HG03558 (cell line): ENCODE data around the gene PM20D2.
A peak's percentile ranks its signal among the peaks of the same experiment; 100 is the strongest.
"Not testable (repeated sequence)": the region's sequence is repeated elsewhere in the genome, so short reads cannot be mapped to it uniquely, and the experiment has no call there.

Source experiments
- ATAC-seq: cut with Tn5 transposase; IDR thresholded peaks from one replicate; pipeline ENCODE4 v1.9.1; 2021; ENCODE audit warnings: moderate number of reproducible peaks; ENCODE audit not compliant: unreplicated experiment; ENCODE audit errors: extremely low read depth

The PM20D2 gene, protein sequence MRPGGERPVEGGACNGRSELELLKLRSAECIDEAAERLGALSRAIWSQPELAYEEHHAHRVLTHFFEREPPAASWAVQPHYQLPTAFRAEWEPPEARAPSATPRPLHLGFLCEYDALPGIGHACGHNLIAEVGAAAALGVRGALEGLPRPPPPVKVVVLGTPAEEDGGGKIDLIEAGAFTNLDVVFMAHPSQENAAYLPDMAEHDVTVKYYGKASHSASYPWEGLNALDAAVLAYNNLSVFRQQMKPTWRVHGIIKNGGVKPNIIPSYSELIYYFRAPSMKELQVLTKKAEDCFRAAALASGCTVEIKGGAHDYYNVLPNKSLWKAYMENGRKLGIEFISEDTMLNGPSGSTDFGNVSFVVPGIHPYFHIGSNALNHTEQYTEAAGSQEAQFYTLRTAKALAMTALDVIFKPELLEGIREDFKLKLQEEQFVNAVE

DNA sequence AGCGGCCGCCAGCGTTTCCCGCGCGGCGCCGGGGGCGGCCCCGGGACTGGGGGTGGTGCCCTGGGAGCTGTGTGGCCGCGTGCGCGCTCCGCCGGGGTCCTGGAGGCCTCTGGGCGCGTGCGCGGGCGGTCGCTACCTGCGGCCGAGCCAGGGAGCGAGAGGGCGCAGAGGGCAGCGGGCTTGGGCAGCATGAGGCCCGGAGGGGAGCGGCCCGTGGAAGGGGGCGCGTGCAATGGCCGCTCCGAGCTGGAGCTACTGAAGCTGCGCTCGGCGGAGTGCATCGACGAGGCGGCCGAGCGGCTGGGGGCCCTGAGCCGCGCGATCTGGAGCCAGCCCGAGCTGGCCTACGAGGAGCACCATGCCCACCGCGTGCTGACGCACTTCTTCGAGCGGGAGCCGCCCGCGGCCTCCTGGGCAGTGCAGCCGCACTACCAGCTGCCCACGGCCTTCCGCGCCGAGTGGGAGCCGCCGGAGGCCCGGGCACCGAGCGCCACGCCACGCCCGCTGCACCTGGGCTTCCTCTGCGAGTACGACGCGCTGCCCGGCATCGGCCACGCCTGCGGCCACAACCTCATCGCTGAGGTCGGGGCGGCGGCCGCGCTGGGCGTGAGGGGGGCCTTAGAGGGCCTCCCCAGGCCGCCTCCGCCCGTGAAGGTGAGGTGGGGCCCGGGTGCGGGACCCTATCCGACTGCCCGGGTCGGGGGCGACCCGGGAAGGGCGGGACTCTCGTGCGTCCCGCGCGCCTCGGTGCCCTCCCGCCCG is at the start of gene PM20D2:
TSS of gene PM20D2 (plus strand) at position 100 of the 762 bp plus-strand sequence. CDS start at position 190, 90 bp downstream.
- peak; percentile 32 for ATAC-seq

DNA sequence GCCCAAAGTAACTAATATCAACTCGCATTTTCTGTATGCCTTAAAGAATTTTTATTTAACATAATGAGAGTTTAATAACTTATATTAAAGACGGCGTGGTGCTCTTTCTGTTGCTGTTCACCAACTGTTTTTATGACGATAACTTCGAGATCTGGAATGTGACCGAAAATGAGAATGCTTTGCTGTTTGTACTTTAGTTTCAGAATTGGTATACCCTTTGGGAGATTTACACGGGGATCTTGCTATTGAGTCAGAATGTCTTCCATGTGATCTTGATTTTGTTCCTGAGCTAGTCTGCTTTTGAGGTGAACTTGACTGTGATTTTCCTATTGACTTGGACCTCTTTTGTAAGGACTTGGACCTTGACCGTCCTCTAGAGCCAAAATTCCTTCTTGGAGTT is 47.4 kb upstream of the PM20D2 start:
- ATAC-seq, result no peak

DNA sequence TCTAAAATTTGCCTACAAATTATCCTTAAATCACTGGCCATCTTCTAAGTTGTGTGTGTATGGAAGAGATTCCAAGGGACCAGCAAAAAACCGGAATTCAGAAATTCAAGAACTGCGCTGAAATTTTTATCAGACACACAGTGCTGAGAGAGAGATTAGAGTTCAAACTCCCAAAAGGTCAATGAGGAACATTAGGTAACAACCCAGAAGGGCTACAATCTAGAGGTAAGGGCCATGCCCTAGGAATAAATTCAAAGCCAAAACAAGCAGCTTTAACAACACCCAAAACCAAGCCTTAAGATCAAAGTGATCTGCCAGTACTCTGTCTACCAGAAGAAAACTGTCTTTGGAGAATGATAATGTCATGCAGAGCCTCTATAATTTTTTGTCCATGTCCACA is 45.7 kb upstream of the PM20D2 start:
- ATAC-seq, result no peak

DNA sequence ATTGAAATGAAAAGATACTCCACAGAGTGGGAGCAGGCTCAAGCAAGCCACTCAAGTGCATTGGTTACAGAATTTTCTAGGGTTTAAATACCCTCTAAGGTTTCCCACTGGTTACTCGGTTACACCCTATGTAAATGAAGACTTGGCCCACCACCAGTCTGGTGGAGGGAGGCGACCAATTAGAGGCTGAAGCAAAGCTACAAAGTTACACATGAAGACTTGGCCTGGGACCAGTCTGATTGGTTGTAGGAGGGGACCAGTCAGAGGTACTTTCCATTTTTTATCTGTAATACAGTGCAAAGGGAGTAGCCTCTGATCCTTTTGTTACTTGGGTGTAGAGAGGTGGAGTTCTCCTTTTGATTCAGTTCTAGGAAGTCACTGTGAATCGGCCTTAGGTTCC is 35.6 kb upstream of the PM20D2 start:
- no peak for ATAC-seq

DNA sequence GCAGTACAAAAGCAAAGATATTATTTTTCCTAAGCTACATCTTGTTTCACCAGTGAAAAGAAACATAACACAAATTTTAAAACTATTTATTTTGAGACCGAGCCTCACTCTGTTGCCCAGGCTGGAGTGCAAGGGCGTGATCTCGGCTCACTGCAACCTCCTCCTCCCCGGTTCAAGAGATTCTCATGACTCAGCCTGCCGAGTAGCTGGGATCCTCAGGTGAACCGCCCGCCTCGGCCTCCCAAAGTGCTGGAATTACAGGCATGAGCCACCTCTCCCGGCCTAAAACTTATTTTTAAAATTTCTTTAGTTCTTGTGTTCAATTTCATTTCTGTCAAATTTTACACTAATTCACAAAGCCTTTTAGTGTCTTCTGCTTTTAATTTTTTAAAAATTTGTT is 33.9 kb upstream of the PM20D2 start:
- no peak for ATAC-seq

DNA sequence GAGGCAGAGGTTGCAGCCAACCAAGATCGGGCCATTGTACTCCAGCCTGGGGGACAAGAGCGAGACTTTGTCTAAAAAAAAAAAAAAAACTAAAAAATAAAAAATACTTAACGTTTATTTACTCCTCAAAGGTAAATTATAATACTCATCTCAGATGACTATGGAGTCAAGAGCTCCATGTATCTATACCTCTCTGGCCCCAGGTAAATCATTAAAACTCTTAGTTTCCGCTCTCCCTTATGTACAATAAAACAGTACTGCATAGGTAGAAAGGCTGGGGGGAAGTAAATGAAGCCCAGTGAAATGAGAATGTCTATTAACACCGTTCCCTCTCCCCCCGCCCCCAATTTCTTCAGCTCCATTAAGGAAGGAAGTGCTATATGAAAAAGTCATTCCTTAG is 29.2 kb upstream of the PM20D2 start:
- no peak for ATAC-seq

DNA sequence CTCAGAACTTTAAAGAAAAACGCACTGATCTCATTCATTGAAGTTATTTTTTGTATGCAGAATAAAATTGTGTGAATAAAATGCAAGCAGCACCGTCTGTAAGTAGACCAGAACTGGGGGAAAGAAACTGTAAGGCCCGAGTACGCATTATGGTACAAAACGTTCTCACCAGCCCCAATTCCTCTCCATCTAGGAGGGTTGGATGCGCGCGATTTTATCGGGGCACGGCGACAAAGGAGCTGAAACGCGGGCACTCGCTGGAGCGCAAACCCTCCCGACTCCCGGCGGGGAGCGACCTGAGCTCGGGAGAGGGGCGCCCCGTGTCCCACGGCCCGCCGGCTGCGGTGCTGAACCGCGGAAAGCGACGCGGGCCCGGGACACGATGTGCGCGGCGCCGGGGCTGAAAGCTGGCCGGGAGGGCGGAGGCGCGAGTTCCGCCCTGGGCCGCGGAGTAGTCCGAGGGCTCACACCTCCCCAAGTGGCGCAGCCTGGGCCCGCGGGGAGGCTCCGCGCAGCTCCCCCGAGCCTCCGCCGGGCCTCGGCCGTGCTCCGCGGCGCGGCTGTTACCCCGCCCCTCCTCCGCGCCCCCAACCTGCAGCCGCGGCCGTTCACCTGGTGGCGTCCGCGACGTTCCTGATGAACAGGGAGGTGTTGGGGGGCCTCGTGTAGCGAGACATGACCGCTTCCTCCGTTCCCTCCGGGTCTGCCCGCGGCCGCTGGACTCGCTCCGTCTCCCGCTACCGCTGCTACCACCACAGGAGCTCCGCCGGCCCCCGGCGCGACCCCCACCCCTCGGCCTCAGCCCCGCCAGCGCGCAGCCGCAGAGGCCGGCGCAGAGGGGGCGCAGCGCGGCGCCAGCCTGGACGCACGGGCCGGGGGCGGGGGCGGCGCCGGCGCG is 28.4 kb upstream of the PM20D2 start, which contains the start of gene SRSF12:
TSS of gene SRSF12 (minus strand) at position 861 of the 898 bp plus-strand sequence. CDS start at position 677, 184 bp downstream.
- ATAC-seq, result no peak

DNA sequence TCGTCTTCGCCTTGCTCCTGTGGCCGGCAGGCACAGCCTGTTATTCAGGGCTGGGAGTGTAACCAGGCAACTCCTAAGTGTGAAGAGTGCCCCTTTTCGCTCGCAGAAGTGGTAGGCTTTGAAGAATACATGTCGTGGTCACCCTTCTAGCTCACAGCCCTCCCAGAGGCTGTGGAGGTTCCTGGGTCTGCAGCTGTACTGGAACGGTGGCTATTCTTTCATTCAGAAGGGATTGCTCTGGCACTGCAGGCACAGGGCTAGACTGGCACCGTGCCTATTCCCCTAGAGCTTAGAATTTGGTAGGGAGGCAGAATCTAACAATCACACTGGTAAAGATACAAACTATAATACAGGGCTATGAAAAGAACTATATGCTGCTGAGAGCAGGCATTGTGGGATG is 26.9 kb upstream of the PM20D2 start:
- ATAC-seq, result no peak

DNA sequence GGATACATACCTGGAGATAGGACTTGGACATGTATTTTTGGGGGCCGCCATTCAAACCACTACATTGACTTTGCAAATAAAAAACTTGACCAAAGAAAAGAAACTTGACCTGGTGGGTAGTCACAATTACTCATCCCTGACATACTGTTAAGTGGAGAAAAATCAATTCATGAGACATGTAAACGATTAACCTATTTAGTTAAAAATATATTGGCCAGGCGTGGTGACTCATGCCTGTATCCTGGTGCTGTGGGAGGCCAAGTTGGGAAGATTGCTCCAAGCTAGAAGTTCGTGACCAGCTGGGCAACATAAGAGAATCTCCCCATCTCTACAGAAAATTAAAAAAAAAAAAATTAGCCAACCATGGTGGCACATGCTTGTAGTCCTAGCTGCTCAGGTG is 25.5 kb upstream of the PM20D2 start:
- no peak for ATAC-seq

DNA sequence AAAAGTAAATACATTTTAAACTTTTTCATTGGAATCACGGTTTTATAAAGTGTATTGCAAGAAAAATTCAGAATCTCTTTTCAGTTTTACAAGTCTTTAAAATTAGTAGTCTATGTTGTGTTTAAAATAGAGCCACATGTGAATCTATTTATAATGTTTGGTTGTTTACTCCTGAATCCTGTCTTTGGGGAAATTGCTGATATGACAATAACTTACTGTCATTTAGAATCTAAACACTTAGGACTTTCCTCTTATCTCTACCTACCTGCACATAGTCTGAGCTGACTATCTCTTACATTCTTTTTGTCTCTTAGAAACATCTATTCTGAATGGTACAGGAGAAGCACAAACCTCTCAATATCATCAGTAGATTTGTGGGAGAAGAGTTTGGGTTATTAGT is 23.9 kb upstream of the PM20D2 start:
- no peak for ATAC-seq

DNA sequence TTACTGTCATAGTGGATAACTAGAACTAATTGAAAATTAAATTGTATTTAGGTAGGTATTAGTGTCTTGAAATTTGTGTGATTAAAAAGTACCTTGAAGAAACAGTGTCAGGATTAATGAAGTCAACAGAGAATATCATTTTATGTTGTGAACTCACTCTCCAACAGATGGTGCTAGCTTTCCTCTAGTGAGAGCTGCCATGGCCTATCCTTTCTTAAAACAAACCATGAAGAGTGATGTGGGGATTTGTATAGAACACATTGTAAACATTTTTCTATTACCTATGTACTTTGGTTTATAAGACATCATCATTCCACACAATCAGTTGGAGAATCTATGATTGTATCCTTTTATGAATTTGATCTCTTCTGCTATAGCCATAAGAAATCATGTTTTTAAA is 23.2 kb upstream of the PM20D2 start:
- no peak for ATAC-seq

DNA sequence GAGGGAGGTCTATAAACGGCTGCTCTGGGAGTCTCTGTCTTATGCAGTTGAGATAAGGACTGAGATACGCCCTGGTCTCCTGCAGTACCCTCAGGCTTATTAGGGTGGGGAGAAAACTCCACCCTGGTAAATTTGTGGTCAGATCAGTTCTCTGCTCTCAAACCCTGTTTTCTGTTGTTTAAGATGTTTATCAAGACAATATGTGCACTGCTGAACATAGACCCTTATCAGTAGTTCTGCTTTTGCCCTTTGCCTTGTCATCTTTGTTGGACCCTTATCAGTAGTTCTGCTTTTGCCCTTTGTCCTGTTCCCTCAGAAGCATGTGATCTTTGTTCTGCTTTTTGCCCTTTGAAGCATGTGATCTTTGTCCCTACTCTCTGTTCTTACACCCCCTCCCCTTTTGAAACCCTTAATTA is 17.6 kb upstream of the PM20D2 start:
- not testable (repeated sequence) for ATAC-seq

DNA sequence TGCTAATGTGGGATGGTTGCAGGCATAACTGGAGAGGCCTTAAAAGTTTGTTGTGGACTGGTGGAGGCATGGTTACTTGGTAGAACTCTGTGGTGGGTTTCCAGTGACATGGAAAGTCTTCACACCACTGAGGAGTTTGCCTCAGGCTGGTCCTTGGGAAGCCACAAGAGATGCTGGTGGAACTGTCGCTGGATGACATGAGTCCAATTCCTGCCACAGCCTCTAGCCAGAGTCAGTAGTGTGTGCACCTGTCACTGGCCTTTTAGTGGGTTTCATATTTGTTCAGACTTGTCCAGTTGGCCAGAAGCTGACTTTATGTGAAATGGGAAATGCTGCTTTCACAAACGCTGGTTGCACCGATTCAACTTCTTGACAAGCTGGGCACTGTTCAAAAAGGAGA is 14.3 kb upstream of the PM20D2 start:
- ATAC-seq, result no peak

DNA sequence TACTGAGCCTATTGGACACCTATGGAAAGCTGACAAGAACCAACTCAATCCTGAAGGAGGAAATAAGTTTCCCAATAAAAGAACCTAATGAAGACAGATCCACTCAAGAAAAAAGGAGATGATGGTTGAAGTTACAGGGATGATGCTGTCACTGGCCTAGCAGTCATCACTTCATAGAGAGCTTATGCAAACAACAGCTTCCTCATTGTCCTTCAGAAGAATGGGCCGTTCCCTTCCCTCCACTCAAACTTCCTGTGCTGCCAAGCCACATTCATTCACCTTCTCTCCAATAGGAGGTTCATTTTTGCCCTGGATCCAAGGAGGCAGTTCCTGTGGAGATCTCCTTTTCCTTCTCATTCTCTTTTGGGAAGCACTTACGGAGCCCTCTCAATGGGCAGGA is 13.8 kb upstream of the PM20D2 start:
- no peak for ATAC-seq

DNA sequence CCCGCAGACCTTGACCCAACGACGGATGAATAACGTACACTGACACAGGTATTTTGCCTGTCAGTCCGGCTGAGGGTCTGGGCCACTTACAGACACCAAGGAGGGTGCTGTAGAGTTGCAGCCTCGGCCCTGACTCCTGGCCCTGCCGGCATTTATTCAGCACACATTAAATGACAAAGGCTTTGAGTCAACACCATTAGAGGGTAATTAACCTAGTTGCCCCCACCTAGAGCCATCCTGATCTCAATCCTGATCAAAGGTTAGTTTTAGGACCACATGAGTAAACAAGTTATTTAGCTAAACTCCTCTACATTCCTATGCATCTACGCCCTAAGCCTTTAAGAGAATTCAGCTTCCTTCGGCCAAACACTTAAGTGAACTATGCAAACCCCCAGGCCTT is 11.9 kb upstream of the PM20D2 start:
- no peak for ATAC-seq

DNA sequence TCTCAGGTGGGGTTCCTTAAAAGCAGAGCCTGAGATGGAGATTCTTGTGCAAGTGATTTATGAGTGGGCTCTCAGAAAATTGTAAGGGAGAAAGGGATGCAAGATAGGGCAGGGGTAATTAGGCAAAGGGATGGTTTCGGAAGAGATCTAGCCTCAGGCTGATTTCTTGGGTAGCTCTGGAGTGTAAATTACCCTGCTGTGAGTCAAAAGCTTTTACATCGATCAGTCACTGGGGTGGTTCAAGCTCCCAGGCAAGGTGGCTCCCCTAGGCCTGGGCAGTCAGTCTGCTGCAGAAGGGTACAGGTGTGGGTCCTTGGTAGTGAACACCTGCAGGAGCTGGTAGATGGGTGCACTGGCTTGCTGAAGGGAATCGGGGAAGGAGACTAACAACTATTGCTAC is 11.1 kb upstream of the PM20D2 start:
- no peak for ATAC-seq

DNA sequence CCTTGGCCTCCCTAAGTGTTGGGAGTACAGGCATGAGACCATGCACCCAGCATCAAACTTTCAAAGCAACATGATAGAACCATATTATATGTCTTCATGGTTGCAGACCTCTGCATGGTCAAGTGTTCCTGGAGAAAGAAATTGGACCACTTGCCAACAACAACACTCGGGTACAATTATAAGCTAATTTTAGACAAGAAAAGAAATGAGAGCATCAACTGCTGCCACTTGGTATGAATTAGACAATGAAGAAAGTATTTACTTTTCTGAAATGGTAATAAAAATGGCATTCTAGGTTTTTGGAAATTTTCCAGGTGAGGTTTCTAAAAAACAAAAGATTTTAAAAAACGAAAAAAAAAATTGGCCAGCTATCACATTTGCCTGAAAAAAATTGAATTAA is 7.7 kb upstream of the PM20D2 start:
- no peak for ATAC-seq

DNA sequence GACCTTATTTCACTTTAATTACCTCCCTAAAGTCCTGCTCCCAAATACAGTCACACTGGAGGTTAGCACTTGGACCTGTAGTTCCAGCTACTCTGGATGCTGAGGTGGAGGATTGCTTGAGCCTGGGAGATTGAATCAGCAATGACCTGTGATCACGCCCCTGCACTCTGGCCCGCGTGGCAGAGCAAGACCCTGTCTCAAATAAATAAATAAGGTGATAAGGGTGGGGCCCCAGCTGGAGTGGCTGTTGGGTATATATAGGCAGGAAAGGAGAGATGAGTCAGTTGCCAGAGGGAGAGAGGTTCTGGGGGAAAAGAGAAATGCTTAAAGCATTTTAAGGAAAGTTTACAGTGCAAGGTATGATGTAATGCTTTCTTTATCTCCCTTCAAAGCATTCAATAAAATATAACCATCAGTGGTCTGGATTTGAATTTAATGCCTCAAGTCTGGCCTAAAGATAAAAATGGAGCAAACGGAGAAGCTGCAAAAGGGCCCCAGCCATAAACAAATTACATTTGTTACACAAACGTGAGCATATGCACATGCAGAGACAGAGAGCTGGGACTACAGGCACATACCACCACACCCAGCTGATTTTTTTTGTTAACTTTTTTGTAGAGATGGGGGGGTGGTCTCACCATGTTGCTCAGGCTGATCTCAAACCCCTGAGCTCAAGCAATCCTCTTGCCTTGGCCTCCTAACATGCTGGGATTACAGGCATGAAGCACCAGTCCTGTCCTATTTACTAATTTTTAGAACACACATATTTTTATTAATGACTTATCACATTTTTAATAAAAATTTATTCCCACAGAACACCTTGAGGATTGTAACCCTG is 6.1 kb upstream of the PM20D2 start:
- ATAC-seq, result no peak

DNA sequence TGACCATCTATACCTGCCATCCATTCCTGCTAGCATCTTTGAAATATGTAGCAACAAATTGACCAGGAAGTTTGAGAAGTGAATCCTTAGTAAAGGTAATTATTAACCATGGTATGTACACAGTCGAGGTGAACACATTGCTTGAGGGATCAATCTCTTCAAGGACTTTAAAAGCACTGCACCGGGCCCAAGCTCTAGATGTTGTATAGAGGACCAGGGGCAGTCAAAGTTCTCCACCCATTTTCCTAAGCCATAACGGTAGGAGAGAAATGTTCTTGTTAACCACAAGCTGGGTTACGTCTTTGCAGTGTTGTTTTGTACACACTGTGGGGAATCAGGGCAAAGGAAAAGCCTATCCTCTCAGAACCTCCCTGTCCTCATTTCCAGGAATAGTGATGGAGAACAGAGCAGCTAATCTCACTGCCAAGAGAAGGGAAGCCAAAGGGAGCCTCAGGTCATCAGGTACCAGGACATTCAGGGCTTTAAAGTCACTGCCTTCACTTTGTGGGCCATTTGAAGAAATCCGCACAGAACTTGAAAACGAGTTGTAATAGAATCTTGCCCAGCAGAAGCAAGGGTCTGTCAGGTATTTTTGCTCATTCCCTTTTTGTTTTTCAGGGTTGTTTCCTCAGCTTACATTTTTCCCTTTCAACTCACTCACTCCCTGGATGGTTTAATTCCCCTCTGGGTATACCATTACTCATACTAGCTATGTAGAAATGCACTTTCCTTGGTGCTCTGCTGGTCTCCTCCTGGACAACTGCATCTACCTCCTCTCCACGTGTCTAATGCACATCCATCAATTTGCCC is 5.3 kb upstream of the PM20D2 start:
- ATAC-seq, result no peak
